ENCODE measurements around the gene DCHS2. TPM values are rescaled to one million over a fixed set of nuclear protein-coding genes. Genes with fewer than 3 reads are reported as not detected.

The DCHS2 gene
- total and polyA plus RNA-seq, 2 of the 8 experiments (the other 6 are each of a cell fraction or from before 2014, with no cell fraction given): 0.54 to 2.6 TPM

DNA sequence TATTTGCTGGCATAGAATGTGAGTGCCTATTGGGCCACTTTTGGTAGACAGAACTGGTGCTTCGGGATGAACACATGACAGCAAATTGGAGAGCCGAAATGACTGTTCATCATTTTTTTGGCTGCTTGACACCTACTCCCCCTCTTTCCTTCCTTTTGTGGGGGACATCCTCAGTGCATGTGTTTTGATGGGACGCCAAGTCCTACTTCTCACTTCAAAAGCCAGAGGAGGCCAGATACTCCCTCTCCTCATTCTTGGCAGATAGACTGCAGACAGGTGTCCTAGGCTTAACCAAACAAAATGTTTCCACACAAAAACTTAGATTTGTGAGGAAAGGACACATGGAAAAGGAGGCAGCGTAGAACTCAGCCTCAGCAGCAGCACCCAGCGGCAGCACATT is 62.4 kb downstream of the DCHS2 start:
- no peaks in the 10 kb centered on the region for H3K79me1 ChIP-seq (ENCODE audit: low read depth, low read length)
- FAIRE-seq: no peak
- POLR2A ChIA-PET (ENCODE audit: partially characterized antibody): no interaction called here

More for the DNA sequence above, 62.4 kb downstream of the DCHS2 start:
- H4K20me1 ChIP-seq (replicated peaks in 1 of 2; ENCODE audit: control insufficient read depth in 1 of 2, insufficient read depth in 2 of 2, low read length in 2 of 2): no peaks in the 10 kb centered on the region
- no peak overlapping the region for H2AK5ac ChIP-seq (ENCODE audit: low read depth, low read length)
- H3K4me1 ChIP-seq (replicated peaks in 1 of 4; ENCODE audit: control insufficient read depth in 3 of 4, insufficient read depth in 4 of 4, low read length in 3 of 4): no peaks in the 10 kb centered on the region
- H2BK15ac ChIP-seq (ENCODE audit: low read length): no peak overlapping the region
- H4K91ac ChIP-seq (replicated peaks; ENCODE audit: insufficient read length, low read length): no peak overlapping the region
- no peak overlapping the region for H2BK5ac ChIP-seq (ENCODE audit: low read depth, low read length)
- no peak for TF ChIP-seq BRCA1 (IDR thresholded peaks at IDR 0.05; ENCODE audit: low read depth, low read length)
- H3K23ac ChIP-seq (ENCODE audit: insufficient read length): no peak overlapping the region
- no peak overlapping the region for H3K27ac ChIP-seq (ENCODE audit: low read depth, low read length)
- no peak overlapping the region for H2BK20ac ChIP-seq (ENCODE audit: low read length)
- no peaks in the 10 kb centered on the region for H3K23me2 ChIP-seq (ENCODE audit: low read depth, low read length)
- 89% methylated on average over 5 of the region's 5 CpGs; no CpG with 5 or more reads in 1 of the 2 experiments for WGBS, 2 experiments (ENCODE audit: extremely low coverage in 1 of 2, insufficient coverage in 1 of 2, insufficient read length in 1 of 2, insufficient replicate concordance in 2 of 2, low coverage in 1 of 2, low lambda C conversion rate in 2 of 2, missing lambda C conversion rate in 1 of 2)
- no peak overlapping the region for H3K14ac ChIP-seq (ENCODE audit: insufficient read length)
- H3K4me3 ChIP-seq (ENCODE audit: extremely low read depth in 1 of 4, insufficient read depth in 2 of 4, low read depth in 3 of 4, low read length in 4 of 4): no peak overlapping the region
- H3K9ac ChIP-seq (replicated peaks in 1 of 4; ENCODE audit: extremely low read depth in 1 of 4, low read depth in 3 of 4, low read length in 3 of 4): no peak overlapping the region
- CTCF ChIA-PET (ENCODE audit: partially characterized antibody): interaction anchor here (5.4 kb wide), 1 partner anchor 12 kb away, joined by 42 read pairs; no protein-coding TSS in a partner anchor
- H3K18ac ChIP-seq (ENCODE audit: extremely low read depth, low read length): no peak overlapping the region
- no peak overlapping the region for H3K4me2 ChIP-seq (ENCODE audit: insufficient read depth in 1 of 2, low read depth in 2 of 2, low read length in 2 of 2)
- no peak overlapping the region for H4K5ac ChIP-seq (ENCODE audit: insufficient read length, low read depth, low read length)
- no peak overlapping the region for H4K8ac ChIP-seq (ENCODE audit: extremely low read depth, insufficient read depth, low read length)
- no peak overlapping the region for H3K4ac ChIP-seq (replicated peaks; ENCODE audit: insufficient read length, low read depth, low read length)
- H2BK12ac ChIP-seq (ENCODE audit: low read depth, low read length): no peak overlapping the region
- H3K27me3 ChIP-seq (replicated peaks in 1 of 4; ENCODE audit: control insufficient read depth in 3 of 4, extremely low read depth in 1 of 4, insufficient read depth in 3 of 4, low read length in 3 of 4): no peaks in the 10 kb centered on the region
- no peak overlapping the region for H2BK120ac ChIP-seq (replicated peaks; ENCODE audit: low read depth, low read length)
- H2AFZ ChIP-seq (ENCODE audit: low read length): no peak overlapping the region
- no peak for DNase-seq (ENCODE audit: low read depth in 1 of 2, low spot score in 2 of 2)
- H3K9me3 ChIP-seq (ENCODE audit: insufficient read depth in 2 of 2, low read depth in 1 of 2, low read length in 1 of 2): no peaks in the 10 kb centered on the region
- H3K36me3 ChIP-seq (ENCODE audit: control insufficient read depth in 2 of 4, insufficient read depth in 4 of 4, low read length in 3 of 4): no peaks in the 10 kb centered on the region
- no peaks in the 10 kb centered on the region for H3K79me2 ChIP-seq (ENCODE audit: control insufficient read depth in 1 of 2, insufficient read depth in 2 of 2, low read length in 2 of 2)
- H3K56ac ChIP-seq (replicated peaks; ENCODE audit: insufficient read length, low read depth, low read length): no peak overlapping the region

Measured in H1 (cell line).